IMR-90 (cell line): ENCODE results near the gene TPPP3.

ENCODE experiments used
- CEBPB ChIP-seq: IDR thresholded peaks from 2 replicates; pipeline ENCODE4 v1.6.1; 2012; ENCODE audit warnings: low read depth, low read length, improper control_type of control experiment
- CHD1 ChIP-seq: IDR thresholded peaks from 2 replicates; pipeline ENCODE4 v1.6.1; 2012; ENCODE audit warnings: low read depth, low read length, improper control_type of control experiment
- FOS ChIP-seq: fragments of 150-350 bp; IDR thresholded peaks from 2 replicates; pipeline ENCODE4 v1.6.1; 2016; ENCODE audit warnings: low read depth, low read length
- MXI1 ChIP-seq: IDR thresholded peaks from 2 replicates; pipeline ENCODE4 v1.6.1; 2012; ENCODE audit warnings: low read depth, mild to moderate bottlenecking, low read length, moderate library complexity, borderline replicate concordance
- POLR2A ChIP-seq: IDR thresholded peaks from 2 replicates; pipeline ENCODE4 v1.6.1; 2012; ENCODE audit warnings: mild to moderate bottlenecking, low read depth, low read length
- RFX5 ChIP-seq: IDR thresholded peaks from 2 replicates; pipeline ENCODE4 v1.8.0; 2012; ENCODE audit warnings: low read depth, mild to moderate bottlenecking, low read length, moderate library complexity
- SMC3 ChIP-seq: fragments of 150-350 bp; IDR thresholded peaks from 2 replicates; pipeline ENCODE4 v1.6.1; 2016; ENCODE audit warnings: low read depth, mild to moderate bottlenecking, antibody characterized with exemption, low read length, moderate library complexity
- USF2 ChIP-seq: fragments of 150-350 bp; IDR thresholded peaks from 2 replicates; pipeline ENCODE4 v1.6.1; 2017; ENCODE audit warnings: mild to moderate bottlenecking, antibody characterized with exemption, low read length, low read depth
- TF ChIP-seq, protein P1 (sequence below): conservative IDR thresholded peaks from 2 replicates; pipeline ENCODE4 v1.5.1; 2012; ENCODE audit warnings: mild to moderate bottlenecking, low read depth, low read length, improper control_type of control experiment

- TF ChIP-seq, protein P1, sequence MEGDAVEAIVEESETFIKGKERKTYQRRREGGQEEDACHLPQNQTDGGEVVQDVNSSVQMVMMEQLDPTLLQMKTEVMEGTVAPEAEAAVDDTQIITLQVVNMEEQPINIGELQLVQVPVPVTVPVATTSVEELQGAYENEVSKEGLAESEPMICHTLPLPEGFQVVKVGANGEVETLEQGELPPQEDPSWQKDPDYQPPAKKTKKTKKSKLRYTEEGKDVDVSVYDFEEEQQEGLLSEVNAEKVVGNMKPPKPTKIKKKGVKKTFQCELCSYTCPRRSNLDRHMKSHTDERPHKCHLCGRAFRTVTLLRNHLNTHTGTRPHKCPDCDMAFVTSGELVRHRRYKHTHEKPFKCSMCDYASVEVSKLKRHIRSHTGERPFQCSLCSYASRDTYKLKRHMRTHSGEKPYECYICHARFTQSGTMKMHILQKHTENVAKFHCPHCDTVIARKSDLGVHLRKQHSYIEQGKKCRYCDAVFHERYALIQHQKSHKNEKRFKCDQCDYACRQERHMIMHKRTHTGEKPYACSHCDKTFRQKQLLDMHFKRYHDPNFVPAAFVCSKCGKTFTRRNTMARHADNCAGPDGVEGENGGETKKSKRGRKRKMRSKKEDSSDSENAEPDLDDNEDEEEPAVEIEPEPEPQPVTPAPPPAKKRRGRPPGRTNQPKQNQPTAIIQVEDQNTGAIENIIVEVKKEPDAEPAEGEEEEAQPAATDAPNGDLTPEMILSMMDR = no peak
- TF ChIP-seq USF2 = no peak
- TF ChIP-seq POLR2A = no peak
- no peak for TF ChIP-seq FOS
- TF ChIP-seq SMC3 = no peak
- TF ChIP-seq CHD1 = no peak
- TF ChIP-seq RFX5 = no peak
- no peak for TF ChIP-seq MXI1
- no peak for TF ChIP-seq CEBPB
These were observed 52.0 kb downstream of the TPPP3 start for GRCh38 chr16:67341250-67341649.
